Liver (tissue), 9 donors: ENCODE results near the gene SLC16A8. TPM values are rescaled to one million over a fixed set of nuclear protein-coding genes. Genes with fewer than 3 reads are reported as not detected.

Experiments
- DNase-seq: peaks from one replicate; pipeline ENCODE4 v3.0.0-alpha.2; 2017; ENCODE audit warnings: low spot score
- H3K27ac ChIP-seq, 2 donors: one replicate each; pipeline ENCODE4 v1.7.0; 2013; ENCODE audit warnings: inconsistent platforms in 2 of 2, low read length in 2 of 2, control low read depth in 1 of 2, low read depth in 1 of 2, mild to moderate bottlenecking in 1 of 2
- H3K27me3 ChIP-seq, 4 donors: one replicate each; pipeline versions ENCODE4 v1.6.1 to v1.7.0; 2013; ENCODE audit warnings: low read length in 3 of 4, inconsistent platforms in 1 of 4, mild to moderate bottlenecking in 1 of 4, moderate library complexity in 1 of 4; ENCODE audit not compliant: control insufficient read depth in 4 of 4, insufficient read depth in 4 of 4
- H3K36me3 ChIP-seq, 4 donors: one replicate each; pipeline versions ENCODE4 v1.6.1 to v1.7.0; 2013; ENCODE audit warnings: low read length in 3 of 4, mild to moderate bottlenecking in 3 of 4, low read depth in 1 of 4, moderate library complexity in 1 of 4; ENCODE audit not compliant: control insufficient read depth in 4 of 4, insufficient read depth in 3 of 4
- H3K4me1 ChIP-seq, 4 donors: one replicate each; pipeline versions ENCODE4 v1.6.1 to v1.7.0; 2013; ENCODE audit warnings: low read length in 3 of 4, mild to moderate bottlenecking in 3 of 4, moderate library complexity in 1 of 4; ENCODE audit not compliant: control insufficient read depth in 4 of 4, insufficient read depth in 4 of 4
- H3K4me3 ChIP-seq, 3 donors: one replicate each; pipeline versions ENCODE4 v1.6.1 to v1.7.0; 2013; ENCODE audit warnings: low read length in 3 of 3, control low read depth in 1 of 3, low read depth in 1 of 3, mild to moderate bottlenecking in 1 of 3
- H3K9ac ChIP-seq, 2 donors: one replicate each; pipeline ENCODE4 v1.7.0; 2013; ENCODE audit warnings: low read length in 2 of 2, mild to moderate bottlenecking in 2 of 2, moderate library complexity in 2 of 2, control low read depth in 1 of 2, low read depth in 1 of 2
- H3K9me3 ChIP-seq, 4 donors: one replicate each; pipeline versions ENCODE4 v1.6.1 to v1.7.0; 2013; ENCODE audit warnings: low read length in 3 of 4; ENCODE audit not compliant: control insufficient read depth in 4 of 4
- ATF3 ChIP-seq: IDR thresholded peaks from 2 replicates; pipeline ENCODE4 v1.6.1; 2016; ENCODE audit warnings: antibody characterized with exemption
- CTCF ChIP-seq: fragments of 150-350 bp; IDR thresholded peaks from 2 replicates; pipeline ENCODE4 v1.5.1; 2017; ENCODE audit warnings: improper control_type of control experiment, low read depth, low read length; ENCODE audit not compliant: missing input control
- EGR1 ChIP-seq, 2 donors: IDR thresholded peaks; 2 replicates each; pipeline ENCODE4 v1.6.1; 2016 to 2018; ENCODE audit warnings: antibody characterized with exemption in 2 of 2, low read depth in 2 of 2
- HNF4G ChIP-seq: IDR thresholded peaks from 2 replicates; pipeline ENCODE4 v1.6.1; 2016; ENCODE audit warnings: antibody characterized with exemption
- MAX ChIP-seq: IDR thresholded peaks from 2 replicates; pipeline ENCODE4 v1.6.1; 2016; ENCODE audit warnings: antibody characterized with exemption
- RAD21 ChIP-seq, 2 donors: IDR thresholded peaks; 2 replicates each; pipeline ENCODE4 v1.6.1; 2016; ENCODE audit warnings: antibody characterized with exemption in 2 of 2, mild to moderate bottlenecking in 2 of 2
- REST ChIP-seq: IDR thresholded peaks from 2 replicates; pipeline ENCODE4 v1.6.1; 2016; ENCODE audit warnings: antibody characterized with exemption, mild to moderate bottlenecking
- RXRA ChIP-seq, 2 donors: IDR thresholded peaks; 2 replicates each; pipeline ENCODE4 v1.6.1; 2017 to 2018; ENCODE audit warnings: antibody characterized with exemption in 2 of 2, mild to moderate bottlenecking in 1 of 2
- TAF1 ChIP-seq: conservative IDR thresholded peaks from 2 replicates; pipeline ENCODE4 v1.6.1; 2016; ENCODE audit warnings: antibody characterized with exemption, mild to moderate bottlenecking
- ZBTB33 ChIP-seq: IDR thresholded peaks from 2 replicates; pipeline ENCODE4 v1.6.1; 2016; ENCODE audit warnings: antibody characterized with exemption
- WGBS: extraction: QIAGEN DNeasy Blood & Tissue Kit; methylation state at CpG from one replicate; pipeline ENCODE4 v1.1.7; 2013; 5-methylcytosine and 5-hydroxymethylcytosine counted together
- polyA plus RNA-seq, 2 donors: library from polyadenylated mRNA; stranded (reverse) in 1 of 2; unstranded in 1 of 2; fragments of 200-250 nt in 1 of 2; fragments of >200 nt in 1 of 2; fragmentation: Nextera tagmentation in 1 of 2; extraction: Ambion mirVana in 1 of 2; gene quantifications; one replicate each; pipeline versions ENCODE4 v1.2.1 to v1.2.3, GENCODE V29; 2013 to 2015
- total RNA-seq, 2 donors: library from RNA; depleted of rRNA; stranded (reverse); fragments of >200 nt; gene quantifications; one replicate each; pipeline ENCODE4 v1.2.3, GENCODE V29; 2014
- donor health status: healthy.
- donor health status: healthy.
- donor health status: healthy.
- donor health status: healthy.
- donor health status: healthy.

The SLC16A8 gene
- total and polyA plus RNA-seq, 4 donors = 0.10 TPM; not detected in 3

GRCh38 chr22:38030311-38031133, 53.5 kb downstream of the SLC16A8 start:
- DNase-seq = no peak
- Histone ChIP-seq H3K9me3 (no peaks in the 10 kb centered on the region), H3K27me3 (no peaks in the 10 kb centered on the region), H3K4me3 (no peak overlapping the region), H3K4me1 (peaks cover 0 to 6% (median under 1%) of the 10 kb centered on the region in 4 donors), H3K27ac (no peak overlapping the region), H3K9ac (no peak overlapping the region), H3K36me3 (no peaks in the 10 kb centered on the region)
- no peak for TF ChIP-seq RAD21 (IDR thresholded peaks at IDR 0.05)
- no peak for TF ChIP-seq ZBTB33
- no peak for TF ChIP-seq REST
- TF ChIP-seq MAX = no peak
- WGBS = 82% methylated on average over 16 of the region's 16 CpGs

GRCh38 chr22:38029901-38030300, 54.1 kb downstream of the SLC16A8 start:
- DNase-seq = no peak
- Histone ChIP-seq H3K4me1 (peaks cover 0 to 6% (median under 1%) of the 10 kb centered on the region in 4 donors), H3K27ac (no peak overlapping the region), H3K36me3 (no peaks in the 10 kb centered on the region), H3K9ac (no peak overlapping the region), H3K4me3 (no peak overlapping the region), H3K9me3 (no peaks in the 10 kb centered on the region), H3K27me3 (no peaks in the 10 kb centered on the region)
- WGBS = 89% methylated on average over 5 of the region's 5 CpGs
- TF ChIP-seq RAD21 (IDR thresholded peaks at IDR 0.05) = no peak
- TF ChIP-seq CTCF = no peak

GRCh38 chr22:38029370-38029769, 54.6 kb downstream of the SLC16A8 start:
- no peak for DNase-seq

More at GRCh38 chr22:38029370-38029769, 54.6 kb downstream of the SLC16A8 start:
- Histone ChIP-seq H3K9me3 (no peaks in the 10 kb centered on the region), H3K27me3 (no peaks in the 10 kb centered on the region), H3K36me3 (no peaks in the 10 kb centered on the region), H3K27ac (no peak overlapping the region), H3K9ac (no peak overlapping the region), H3K4me1 (peaks cover 0 to 4% (median under 1%) of the 10 kb centered on the region in 4 donors), H3K4me3 (no peak overlapping the region)
- TF ChIP-seq ATF3 = no peak
- no peak for TF ChIP-seq EGR1 (IDR thresholded peaks at IDR 0.05; ENCODE audit: low read depth in 2 of 2)
- TF ChIP-seq HNF4G = no peak
- TF ChIP-seq TAF1 = no peak
- TF ChIP-seq RXRA (IDR thresholded peaks at IDR 0.05) = no peak
- no peak for TF ChIP-seq CTCF
